ENCODE results near the gene JMJD1C.
"Not testable (repeated sequence)": the region's sequence is repeated elsewhere in the genome, so short reads cannot be mapped to it uniquely, and the experiment has no call there.

JMJD1C gene

GRCh38 chr10:63161592-63161991 lies 304.2 kb downstream of the JMJD1C start:
- DNase-seq, result no peak

DNA sequence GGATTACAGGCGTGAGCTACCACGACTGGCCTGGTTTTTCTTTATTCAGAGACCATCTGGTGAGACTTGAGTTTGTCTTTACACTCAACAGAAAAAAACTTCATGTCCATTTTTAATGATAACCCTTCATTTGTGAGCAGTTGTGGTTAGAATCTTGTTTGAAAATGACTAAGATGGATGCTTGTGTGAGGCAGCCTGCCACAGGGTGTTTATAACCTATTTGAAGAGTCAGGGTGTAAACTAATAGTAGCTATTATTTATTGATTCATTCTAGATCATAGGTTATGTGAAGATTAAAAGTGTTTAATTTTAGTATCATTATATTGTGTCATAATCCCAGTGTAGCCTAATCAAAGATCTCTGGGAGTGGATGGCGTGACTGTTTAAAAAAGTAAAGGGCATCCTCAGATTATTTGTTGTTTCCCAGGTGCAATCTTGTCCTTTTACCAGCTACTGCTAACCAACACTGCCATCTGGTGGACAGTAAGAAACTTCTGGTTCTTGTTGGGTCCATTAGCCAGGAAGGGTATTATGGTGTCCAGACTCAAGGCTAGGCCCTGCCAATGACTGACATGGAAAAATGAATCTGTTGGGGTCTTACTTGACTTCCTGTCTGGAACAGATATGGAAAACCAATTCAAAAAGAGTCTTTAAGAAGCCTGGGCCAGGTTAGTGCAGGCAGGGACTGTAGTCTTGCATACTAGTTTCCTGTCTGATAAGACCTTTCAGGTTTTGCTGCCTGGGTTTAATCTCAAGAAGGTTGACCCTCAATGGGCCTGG lies 307.7 kb downstream of the JMJD1C start:
- DNase-seq, result no peak

DNA sequence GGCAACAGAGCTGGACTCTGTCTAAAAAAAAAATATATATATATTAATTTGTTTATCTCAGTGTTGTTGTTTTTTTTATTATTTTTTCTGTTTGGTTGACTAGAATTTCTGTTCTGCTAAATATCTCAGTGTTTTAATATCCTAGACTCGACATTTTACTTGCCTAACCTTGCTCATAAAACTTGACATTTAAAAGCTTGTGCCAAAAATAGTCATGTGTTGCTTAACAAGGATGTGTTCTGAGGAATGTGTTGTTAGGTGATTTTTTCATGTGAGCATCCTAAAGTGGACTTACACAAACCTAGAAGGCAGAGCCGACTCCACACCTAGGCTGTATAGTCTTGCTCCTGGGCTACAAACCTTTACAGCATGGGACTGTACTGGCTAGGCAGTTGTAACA lies 309.5 kb downstream of the JMJD1C start:
- DNase-seq, result no peak

GRCh38 chr10:63155388-63156020 lies 310.3 kb downstream of the JMJD1C start:
- DNase-seq, result no peak

DNA sequence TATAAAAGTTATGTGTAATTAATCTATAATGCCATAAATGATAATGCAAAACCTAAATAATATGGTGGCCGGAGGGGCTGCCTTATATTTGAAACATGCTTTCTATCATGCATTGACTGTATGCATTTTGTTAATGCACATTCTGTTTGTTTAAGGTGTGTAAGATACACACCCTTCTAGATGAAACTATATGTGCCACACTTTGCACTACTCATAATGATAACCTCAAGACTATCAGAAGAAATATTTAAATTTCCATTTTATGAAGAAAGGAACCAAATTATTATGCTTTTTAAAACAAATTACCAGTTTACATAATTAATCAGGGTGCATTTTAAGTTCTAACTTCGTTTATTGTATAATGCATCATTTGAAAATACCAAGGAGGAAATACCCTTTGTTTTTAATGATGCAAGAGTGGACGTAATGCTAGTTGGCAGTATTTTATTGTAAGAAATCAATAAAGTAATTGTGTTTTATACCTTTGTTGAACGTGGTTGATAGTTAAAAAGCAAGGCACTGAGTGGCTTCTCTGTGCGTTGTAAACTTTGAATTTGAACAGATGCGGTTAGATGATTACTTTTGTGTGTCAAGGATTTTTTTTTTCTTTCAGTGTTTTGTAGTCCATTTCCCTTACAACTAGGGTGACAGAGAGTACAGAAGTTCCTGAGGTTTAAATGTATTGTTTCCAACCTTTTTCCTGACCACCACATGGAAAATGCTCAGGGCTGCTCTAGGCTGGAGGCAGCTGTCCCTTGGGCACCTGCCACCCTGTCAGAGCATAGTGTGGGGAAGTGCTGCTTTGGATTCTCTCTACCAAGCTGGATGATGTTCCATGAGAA lies 311.0 kb downstream of the JMJD1C start:
- no peak for DNase-seq

DNA sequence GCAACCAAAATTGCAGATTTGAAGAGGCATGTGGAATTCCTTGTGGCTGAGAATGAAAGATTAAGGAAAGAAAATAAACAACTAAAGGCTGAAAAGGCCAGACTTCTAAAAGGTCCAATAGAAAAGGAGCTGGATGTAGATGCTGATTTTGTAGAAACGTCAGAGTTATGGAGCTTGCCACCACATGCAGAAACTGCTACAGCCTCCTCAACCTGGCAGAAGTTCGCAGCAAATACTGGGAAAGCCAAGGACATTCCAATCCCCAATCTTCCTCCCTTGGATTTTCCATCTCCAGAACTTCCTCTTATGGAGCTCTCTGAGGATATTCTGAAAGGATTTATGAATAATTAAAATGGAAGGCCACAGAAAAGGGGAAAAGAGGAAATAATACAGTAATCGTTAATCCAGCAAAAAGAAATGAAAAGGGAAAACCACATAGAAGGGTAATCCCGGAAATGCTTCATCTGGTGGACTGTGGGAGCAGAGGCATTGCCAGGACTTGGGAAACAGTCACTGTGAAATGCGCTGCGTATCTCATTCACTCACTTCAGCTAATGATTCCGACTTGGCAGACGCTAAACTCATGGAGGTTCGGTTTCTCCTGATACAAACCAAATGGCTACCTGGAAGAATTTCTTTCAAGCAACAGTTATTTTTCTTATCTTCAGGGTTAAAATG lies 311.8 kb downstream of the JMJD1C start:
- DNase-seq, result not testable (repeated sequence)

- DNase-seq, result no peak
These were observed 315.0 kb downstream of the JMJD1C start for GRCh38 chr10:63150745-63151144.

GRCh38 chr10:63146503-63146902 lies 319.3 kb downstream of the JMJD1C start:
- no peak for DNase-seq

- DNase-seq, result no peak
These were observed 320.0 kb downstream of the JMJD1C start for GRCh38 chr10:63145782-63146181.

GRCh38 chr10:63143987-63144386 lies 321.8 kb downstream of the JMJD1C start:
- no peak for DNase-seq

- no peak for DNase-seq
These were observed 323.6 kb downstream of the JMJD1C start for GRCh38 chr10:63142136-63142535.

GRCh38 chr10:63140077-63140476 lies 325.7 kb downstream of the JMJD1C start:
- DNase-seq, result no peak

- DNase-seq, result no peak
These were observed 328.5 kb downstream of the JMJD1C start for GRCh38 chr10:63137306-63137705.

- DNase-seq, result no peak
These were observed 331.8 kb downstream of the JMJD1C start for GRCh38 chr10:63133821-63134557.

GRCh38 chr10:63133056-63133820 lies 332.5 kb downstream of the JMJD1C start, which contains the start of gene NRBF2:
NRBF2 (plus strand) TSS chr10:63133328; CDS start chr10:63133471, 143 bp downstream.
- no peak for DNase-seq

DNA sequence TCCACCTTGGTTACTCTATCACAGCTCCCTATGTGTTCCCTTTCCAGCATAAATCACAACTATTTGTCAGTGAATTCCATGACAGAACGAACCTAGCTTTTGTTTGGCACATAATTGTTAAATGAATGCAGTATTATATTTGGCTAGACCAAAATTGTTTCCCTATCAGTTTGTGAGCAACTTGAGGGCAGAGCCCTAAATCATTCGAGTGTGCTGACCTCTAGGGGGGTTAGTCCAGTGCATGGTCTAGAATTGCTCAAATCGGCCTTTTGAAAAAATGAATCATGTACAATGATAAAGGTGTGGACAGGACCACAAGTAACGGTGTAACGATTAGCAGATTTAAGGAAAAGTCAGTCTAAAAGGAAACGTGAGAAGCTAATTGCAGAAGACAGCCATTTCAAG lies 333.1 kb downstream of the JMJD1C start:
- DNase-seq, result no peak

DNA sequence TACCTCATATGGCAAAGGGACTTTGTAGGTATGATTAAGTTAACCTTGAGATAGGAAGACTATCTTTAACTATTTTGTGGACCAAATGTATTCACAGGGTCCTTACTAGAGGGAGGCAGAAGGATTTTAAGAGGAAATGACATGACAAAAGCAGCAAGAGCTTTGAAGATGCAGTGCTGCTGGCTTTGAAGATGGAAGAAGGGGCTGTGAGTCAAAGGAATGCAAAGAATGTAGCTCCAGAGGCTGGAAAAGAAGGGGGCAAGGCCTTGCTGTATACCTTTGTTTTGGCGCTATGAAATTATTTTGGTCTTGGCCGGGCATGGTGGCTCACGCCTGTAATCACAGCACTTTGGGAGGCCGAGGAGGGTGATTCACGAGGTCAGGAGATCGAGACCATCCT lies 335.9 kb downstream of the JMJD1C start:
- no peak for DNase-seq

DNA sequence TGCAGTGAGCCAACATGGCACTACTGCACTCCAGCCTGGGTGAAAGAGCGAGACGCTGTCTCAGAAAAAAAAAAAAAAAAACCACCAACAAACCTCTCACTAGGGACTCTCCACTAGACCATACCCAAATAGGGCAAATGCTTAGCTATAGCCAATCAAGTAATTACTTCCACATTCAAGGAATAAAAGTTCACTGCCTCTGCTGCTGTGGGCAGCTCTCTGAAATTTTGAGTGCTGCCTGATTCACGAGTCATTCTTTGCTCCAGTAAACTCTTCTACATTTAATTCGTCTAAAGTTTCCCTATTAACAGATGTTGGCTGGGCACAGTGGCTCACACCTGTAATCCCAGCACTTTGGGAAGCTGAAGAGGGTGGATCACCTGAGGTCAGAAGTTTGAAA lies 337.3 kb downstream of the JMJD1C start:
- no peak for DNase-seq

DNA sequence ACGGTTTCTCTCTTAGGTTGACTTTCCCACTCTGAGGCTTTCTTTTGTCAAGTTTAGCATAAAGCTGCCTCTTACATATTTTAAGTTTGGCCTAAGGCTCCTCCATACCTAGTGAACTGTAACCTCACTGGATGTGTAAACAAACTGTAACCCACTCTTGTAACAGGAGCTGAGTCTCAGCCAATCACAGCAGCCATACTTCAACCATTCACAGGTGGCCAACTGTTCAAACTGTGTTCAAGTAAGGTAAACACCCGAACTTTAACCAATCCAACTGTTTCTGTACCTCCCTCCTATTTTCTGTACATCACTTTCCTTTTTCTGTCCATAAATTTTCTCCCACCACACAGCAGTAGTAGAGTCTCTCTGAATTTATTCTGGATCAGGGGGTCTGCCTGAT lies 340.3 kb downstream of the JMJD1C start:
- no peak for DNase-seq

GRCh38 chr10:63123727-63124362 lies 341.9 kb downstream of the JMJD1C start:
- DNase-seq, result no peak

DNA sequence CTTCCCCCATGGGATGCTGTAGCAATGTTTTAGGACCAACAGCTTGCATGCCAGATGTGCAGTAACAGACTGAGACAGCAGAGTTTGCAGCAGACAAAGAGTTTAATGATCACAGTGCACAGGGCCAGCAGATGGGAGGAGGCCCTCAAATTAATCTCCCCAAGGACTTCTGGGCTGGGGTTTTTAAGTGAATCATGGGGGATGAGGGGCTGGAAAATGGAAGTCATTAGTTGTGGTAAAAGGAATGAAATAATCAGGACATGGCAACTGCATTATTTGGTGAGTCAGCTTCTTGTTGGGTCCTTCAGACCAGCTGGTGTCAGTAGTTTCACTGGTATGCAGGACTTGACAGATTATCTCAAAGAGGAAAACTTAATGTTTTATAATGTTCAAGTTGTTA lies 345.2 kb downstream of the JMJD1C start:
- DNase-seq, result no peak

Data from cortex of kidney (tissue), 1 donor.